Karpas-422 (cell line): ENCODE measurements around the gene MFRP. TPM values are rescaled to one million over a fixed set of nuclear protein-coding genes. Genes with fewer than 3 reads are reported as not detected.
A peak's percentile ranks its signal among the peaks of the same experiment; 100 is the strongest.

Source experiments
- DNase-seq: peaks from one replicate; pipeline ENCODE4 v3.0.0-alpha.2; 2015
- H2AFZ ChIP-seq: fragments of 200-600 bp; sonication (generic); 2 replicates; pipeline ENCODE4 v1.6.1; 2014; ENCODE audit warnings: antibody characterized with exemption, low read length, mixed read lengths
- H3K27ac ChIP-seq: fragments of 200-600 bp; sonication (generic); 2 replicates; pipeline ENCODE4 v1.5.1; 2014; ENCODE audit warnings: mild to moderate bottlenecking, low read length, moderate library complexity
- H3K27me3 ChIP-seq: fragments of 200-600 bp; sonication (generic); 2 replicates; pipeline ENCODE4 v1.6.1; 2014; ENCODE audit warnings: low read length, mixed read lengths
- H3K36me3 ChIP-seq: fragments of 200-600 bp; sonication (generic); 2 replicates; pipeline ENCODE4 v1.6.1; 2014; ENCODE audit warnings: low read length, mixed read lengths; ENCODE audit not compliant: insufficient read depth
- H3K4me1 ChIP-seq: fragments of 200-600 bp; sonication (generic); 2 replicates; pipeline ENCODE4 v1.6.1; 2014; ENCODE audit warnings: mild to moderate bottlenecking, low read length, mixed read lengths
- H3K4me2 ChIP-seq: fragments of 200-600 bp; sonication (generic); 2 replicates; pipeline ENCODE4 v1.6.1; 2014; ENCODE audit warnings: low read length, low read depth, mild to moderate bottlenecking; ENCODE audit not compliant: poor library complexity, severe bottlenecking
- H3K4me3 ChIP-seq: fragments of 200-600 bp; sonication (generic); 2 replicates; pipeline ENCODE4 v1.5.1; 2014; ENCODE audit warnings: mild to moderate bottlenecking, antibody characterized with exemption, low read length, mixed read lengths
- H3K79me2 ChIP-seq: fragments of 200-600 bp; sonication (generic); 2 replicates; pipeline ENCODE4 v1.6.1; 2014; ENCODE audit warnings: mild to moderate bottlenecking, low read length, mixed read lengths
- H3K9ac ChIP-seq: fragments of 200-600 bp; sonication (generic); 2 replicates; pipeline ENCODE4 v1.6.0; 2014; ENCODE audit warnings: low read length
- H3K9me2 ChIP-seq: fragments of 200-600 bp; sonication (generic), shearing (Covaris generic); replicated peaks from 2 replicates; pipeline ENCODE4 v1.6.0; 2014; ENCODE audit warnings: mild to moderate bottlenecking, low read length, moderate library complexity; ENCODE audit not compliant: insufficient read depth
- H3K9me3 ChIP-seq: fragments of 300-700, 200-600 bp; sonication (generic); 2 replicates; pipeline ENCODE4 v1.6.1; 2014; ENCODE audit warnings: low read length, mixed read lengths
- H4K20me1 ChIP-seq: fragments of 200-600 bp; sonication (generic); 2 replicates; pipeline ENCODE4 v1.6.1; 2014; ENCODE audit warnings: mild to moderate bottlenecking, antibody characterized with exemption, low read length, low read depth; ENCODE audit not compliant: insufficient read depth
- total RNA-seq: library from RNA; depleted of rRNA; stranded (reverse); fragments of >200 nt; shearing (Covaris generic); gene quantifications from 2 replicates; pipeline ENCODE4 v1.2.3, GENCODE V29; 2014; ENCODE audit warnings: low replicate concordance

MFRP gene
- total RNA-seq, 1 experiment from 2014 or later: not detected

DNA sequence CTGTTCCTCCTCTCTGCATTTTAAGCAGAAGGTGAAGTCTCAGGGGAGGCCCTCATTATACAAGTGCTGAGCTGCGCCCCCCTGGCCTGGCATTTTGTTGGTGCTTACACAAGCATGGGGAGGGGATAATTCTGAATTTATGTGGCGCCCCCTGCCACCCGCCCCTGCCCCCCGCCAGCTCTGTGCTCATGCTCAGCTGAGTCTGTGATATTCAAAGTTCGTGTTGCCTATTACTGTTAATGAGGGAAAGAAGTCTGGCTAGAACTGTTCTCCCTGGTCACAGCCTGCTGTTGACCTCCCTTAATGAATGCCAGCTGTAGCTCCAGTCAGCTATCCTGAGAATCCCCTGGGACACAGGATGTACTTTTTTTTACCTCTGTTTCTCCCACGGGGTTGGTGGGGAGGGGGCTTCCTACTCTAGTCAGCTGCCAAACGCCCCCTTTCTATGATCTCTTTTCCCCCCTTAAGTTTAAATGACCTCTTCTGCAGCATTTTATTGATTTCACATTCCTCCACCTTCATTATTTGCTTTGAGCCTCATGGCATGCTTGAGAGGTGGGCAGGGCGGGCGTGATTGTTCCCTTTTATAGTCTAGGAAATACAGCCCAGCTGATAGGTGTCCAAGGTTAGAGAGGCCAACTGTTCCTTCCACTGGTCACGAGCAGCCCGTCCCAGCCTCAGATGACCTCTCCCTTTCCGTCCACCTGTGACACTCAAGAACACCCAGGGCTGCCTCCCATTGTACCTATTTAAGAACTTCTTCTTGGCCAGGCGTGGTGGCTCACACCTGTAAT, 22.8 kb upstream of the MFRP start:
- H3K9me3 ChIP-seq: no peaks in the 10 kb centered on the region
- no peaks in the 10 kb centered on the region for H3K27me3 ChIP-seq
- no peaks in the 10 kb centered on the region for H3K9me2 ChIP-seq
- peak overlapping the region; percentile 70 for H3K4me2 ChIP-seq
- peaks cover 4% of the 10 kb centered on the region; the same call in 1 of the 2 replicates for H3K79me2 ChIP-seq
- DNase-seq: no peak
- H3K36me3 ChIP-seq: no peaks in the 10 kb centered on the region
- peak overlapping the region; percentile 51; the same call in 1 of the 2 replicates for H3K4me3 ChIP-seq
- no peaks in the 10 kb centered on the region for H4K20me1 ChIP-seq
- peak overlapping the region; percentile 94 for H3K27ac ChIP-seq
- peaks cover 92% of the 10 kb centered on the region for H3K4me1 ChIP-seq
- peak overlapping the region; percentile 68 for H3K9ac ChIP-seq
- H2AFZ ChIP-seq: no peak overlapping the region

DNA sequence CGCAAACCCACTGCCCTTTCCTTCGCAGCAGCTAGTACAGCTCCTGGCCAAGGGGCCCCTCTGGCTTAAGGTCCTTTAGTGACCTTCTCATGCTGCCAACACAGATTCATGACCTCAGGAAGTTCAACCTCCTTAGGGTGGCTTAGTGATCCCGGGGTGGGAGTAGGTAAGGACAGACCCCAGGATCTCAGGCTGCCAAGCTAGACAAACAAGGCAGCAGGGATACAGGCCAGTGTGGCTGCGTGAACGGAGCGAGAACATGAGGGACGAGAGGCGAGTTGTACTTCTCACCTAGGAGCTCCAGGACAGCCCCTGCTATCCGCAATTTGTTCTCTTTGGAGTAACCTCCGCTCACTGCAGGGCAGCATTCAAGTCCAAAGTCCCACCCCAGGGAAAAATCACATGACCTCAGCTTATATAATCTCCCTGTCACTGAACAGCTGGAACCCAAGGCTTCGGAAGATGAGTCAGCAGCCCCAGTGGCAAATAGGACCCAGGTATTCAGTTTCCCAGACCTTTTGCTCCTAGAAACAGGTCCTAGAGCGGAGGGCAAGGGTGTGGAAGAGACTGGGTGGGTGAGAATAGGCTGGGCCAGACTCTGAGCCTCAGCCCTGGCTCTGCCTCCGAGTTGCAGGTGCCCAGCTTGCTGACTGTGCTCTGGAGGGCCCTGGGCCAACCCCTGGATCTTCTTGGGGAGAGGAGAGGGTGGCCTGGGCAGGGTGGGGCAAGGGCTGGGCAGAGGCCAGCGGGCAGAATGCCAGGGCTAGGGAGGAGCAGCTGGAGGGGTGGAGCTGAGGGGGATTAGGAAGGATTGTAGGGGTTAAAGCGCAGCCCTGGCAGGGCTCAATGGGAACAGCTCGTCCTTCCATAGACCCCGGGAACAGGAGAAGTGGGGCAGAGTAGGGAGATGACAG, 21.9 kb upstream of the MFRP start:
- Histone ChIP-seq H3K79me2 (peaks cover 6% of the 10 kb centered on the region), H3K27ac (peak overlapping the region; percentile 94), H4K20me1 (no peaks in the 10 kb centered on the region), H3K9ac (peak overlapping the region; percentile 68), H3K9me3 (no peaks in the 10 kb centered on the region), H3K4me1 (peaks cover 84% of the 10 kb centered on the region), H3K4me2 (peak overlapping the region; percentile 70), H3K4me3 (peak overlapping the region; percentile 51), H3K36me3 (no peaks in the 10 kb centered on the region), H3K9me2 (no peaks in the 10 kb centered on the region), H2AFZ (no peak overlapping the region), H3K27me3 (no peaks in the 10 kb centered on the region)
- peak; percentile 58 for DNase-seq

DNA sequence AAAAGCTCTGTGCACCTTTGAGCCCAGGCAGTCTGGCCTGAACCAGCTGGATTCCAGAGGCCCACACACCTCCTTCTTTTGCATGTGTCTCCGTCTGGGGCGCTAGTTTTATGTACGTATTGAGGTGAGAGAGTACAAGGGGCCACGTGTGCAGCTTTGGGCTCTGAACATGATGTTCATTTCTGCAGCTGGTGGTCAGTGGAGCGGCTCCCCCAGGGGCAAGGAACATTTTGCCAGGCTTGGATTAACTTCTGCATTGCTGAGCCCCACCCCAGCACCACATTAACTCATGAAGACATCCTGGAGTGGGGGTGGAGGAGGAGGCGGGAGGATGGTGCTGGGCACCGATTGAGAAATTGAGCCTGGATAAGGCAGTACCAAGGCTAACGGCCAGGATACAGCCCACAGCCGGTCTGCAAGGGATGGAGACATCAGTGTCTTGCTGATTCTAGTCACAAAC, 21.2 kb upstream of the MFRP start:
- no peak overlapping the region for H2AFZ ChIP-seq
- H3K36me3 ChIP-seq: no peaks in the 10 kb centered on the region
- no peaks in the 10 kb centered on the region for H3K27me3 ChIP-seq
- no peaks in the 10 kb centered on the region for H3K9me3 ChIP-seq
- no peaks in the 10 kb centered on the region for H4K20me1 ChIP-seq
- H3K79me2 ChIP-seq: peaks cover 13% of the 10 kb centered on the region
- H3K9me2 ChIP-seq: no peaks in the 10 kb centered on the region
- H3K9ac ChIP-seq: peak overlapping the region; percentile 68
- H3K27ac ChIP-seq: peak overlapping the region; percentile 94
- peak overlapping the region; percentile 70 for H3K4me2 ChIP-seq
- DNase-seq: peak; percentile 82
- peaks cover 85% of the 10 kb centered on the region for H3K4me1 ChIP-seq
- peak overlapping the region; percentile 51 for H3K4me3 ChIP-seq

DNA sequence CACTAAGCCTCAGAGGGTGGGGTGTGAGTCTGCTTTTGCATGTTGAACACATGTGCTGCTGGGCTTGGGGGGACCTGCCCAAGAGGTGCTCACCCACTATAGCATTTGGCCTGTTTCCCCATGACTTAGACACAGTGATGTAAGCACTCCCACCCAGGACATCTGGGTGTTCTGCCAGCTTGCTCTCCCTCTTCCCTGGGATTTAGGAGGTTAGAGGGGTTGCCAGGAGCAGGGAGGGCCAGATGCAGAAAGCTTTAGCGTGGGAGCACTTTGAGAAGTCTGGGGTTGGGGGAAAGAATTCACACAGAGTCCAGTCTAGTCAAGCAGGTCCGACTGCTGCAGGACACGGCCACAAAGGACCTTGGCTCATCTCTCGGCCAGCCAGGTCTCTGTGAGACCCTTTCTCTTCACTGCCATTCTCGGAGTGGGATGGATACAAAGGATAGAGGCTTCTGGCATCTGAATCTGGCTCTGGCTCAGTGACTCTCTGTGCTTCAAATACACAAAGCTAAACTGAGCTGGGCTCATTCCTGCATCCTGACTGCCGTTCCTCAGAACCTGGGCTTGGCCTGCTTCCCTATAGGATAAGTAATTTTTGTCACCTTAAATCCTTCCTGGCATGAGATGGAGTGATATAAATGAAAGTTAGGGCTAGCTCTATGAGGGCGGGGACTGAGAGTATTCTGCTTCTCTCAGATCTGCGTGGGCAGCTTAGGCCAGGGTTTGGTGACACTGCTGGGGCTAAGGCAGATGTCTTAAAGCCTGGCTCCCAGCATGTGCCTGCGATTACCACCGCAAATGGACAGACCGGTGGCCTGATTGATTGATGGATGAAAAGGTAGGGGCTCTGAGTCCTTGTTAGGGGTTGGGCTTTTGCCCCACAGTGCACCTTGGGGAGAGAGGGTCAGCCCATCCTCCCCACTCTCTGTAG, 20.4 kb upstream of the MFRP start:
- H3K27ac ChIP-seq: peak overlapping the region; percentile 94
- H4K20me1 ChIP-seq: no peaks in the 10 kb centered on the region
- H3K9ac ChIP-seq: peak overlapping the region; percentile 68
- H3K9me3 ChIP-seq: no peaks in the 10 kb centered on the region
- no peaks in the 10 kb centered on the region for H3K27me3 ChIP-seq
- H3K4me3 ChIP-seq: peak overlapping the region; percentile 51; the same call in 1 of the 2 replicates
- peaks cover 88% of the 10 kb centered on the region for H3K4me1 ChIP-seq
- H3K4me2 ChIP-seq: peak overlapping the region; percentile 70
- no peaks in the 10 kb centered on the region for H3K36me3 ChIP-seq
- peak; percentile 58 for DNase-seq
- peaks cover 18% of the 10 kb centered on the region for H3K79me2 ChIP-seq
- no peak overlapping the region for H2AFZ ChIP-seq
- H3K9me2 ChIP-seq: no peaks in the 10 kb centered on the region

DNA sequence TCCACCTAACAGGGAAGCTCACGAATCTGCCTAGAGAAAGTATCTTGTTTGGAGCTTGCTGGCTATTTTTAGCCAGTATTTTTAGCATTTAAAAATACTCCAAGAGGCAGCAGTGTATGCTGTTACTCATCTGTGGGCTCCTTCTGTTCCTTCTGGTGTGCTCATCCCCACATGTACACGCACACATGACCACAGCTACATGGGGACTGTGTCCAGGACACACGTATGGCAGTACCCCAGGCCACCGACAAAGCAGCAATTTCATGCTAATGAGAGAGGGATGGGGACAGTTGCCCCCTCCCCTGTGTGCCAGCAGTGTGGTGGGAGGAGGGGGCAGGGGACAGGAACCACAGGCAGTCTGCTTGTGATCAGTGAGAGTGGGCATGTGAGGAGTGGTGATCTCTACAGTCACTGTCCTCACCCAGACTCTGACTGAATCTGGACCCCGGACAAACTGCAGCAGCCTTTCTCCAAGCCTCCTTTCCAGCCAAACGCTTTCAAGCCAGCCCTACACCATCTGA, 18.6 kb upstream of the MFRP start:
- peaks cover 88% of the 10 kb centered on the region for H3K4me1 ChIP-seq
- H3K4me3 ChIP-seq: peak overlapping the region; percentile 55

DNA sequence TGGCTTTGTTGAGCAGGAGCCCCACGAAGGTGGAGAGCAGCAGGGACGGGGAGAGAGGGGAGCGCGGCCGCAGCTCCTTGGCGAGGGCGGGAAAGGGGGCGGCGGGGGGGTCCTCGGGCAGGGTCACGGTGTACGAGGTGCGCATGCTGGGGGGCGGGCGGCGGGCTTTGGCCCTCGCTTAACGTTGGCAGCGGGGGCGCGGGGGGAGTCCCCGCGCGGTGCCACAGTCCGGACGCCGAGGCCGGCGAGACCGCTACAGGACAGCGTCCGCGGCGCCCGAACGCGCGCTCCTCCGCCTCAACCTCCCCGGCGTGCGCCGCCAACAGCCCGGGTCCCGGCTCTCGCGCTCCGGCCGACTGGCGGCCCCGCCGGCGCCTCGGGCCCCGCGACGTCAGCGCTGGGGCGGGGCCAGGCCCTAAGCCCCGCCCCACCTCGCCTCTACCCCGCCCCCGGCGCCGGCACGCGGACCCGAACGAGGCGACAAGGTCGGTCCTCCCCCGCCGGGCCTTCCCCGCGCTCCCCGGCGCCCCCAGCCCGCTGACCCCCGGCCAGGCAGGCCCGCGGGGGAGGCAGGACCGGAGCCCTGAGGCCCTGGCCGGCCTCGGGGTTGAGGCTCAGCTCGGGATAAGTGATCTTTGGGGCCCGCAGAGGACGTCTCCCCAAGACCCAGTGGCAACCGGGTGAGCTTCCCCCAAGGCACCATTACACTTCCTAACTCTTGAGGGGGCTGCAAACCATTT, 17.5 kb upstream of the MFRP start:
- no peaks in the 10 kb centered on the region for H3K9me2 ChIP-seq
- peak overlapping the region; percentile 86 for H3K9ac ChIP-seq
- peak; percentile 83 for DNase-seq
- H3K4me3 ChIP-seq: peak overlapping the region; percentile 85
- H3K4me1 ChIP-seq: peaks cover 88% of the 10 kb centered on the region
- H3K79me2 ChIP-seq: peaks cover 20% of the 10 kb centered on the region
- no peaks in the 10 kb centered on the region for H4K20me1 ChIP-seq
- H3K9me3 ChIP-seq: no peaks in the 10 kb centered on the region
- no peaks in the 10 kb centered on the region for H3K27me3 ChIP-seq
- H3K36me3 ChIP-seq: peaks cover 2% of the 10 kb centered on the region
- H2AFZ ChIP-seq: no peak overlapping the region
- H3K27ac ChIP-seq: peak overlapping the region; percentile 98
- peak overlapping the region; percentile 91 for H3K4me2 ChIP-seq

More for the DNA sequence above, 18.6 kb upstream of the MFRP start:
- H3K27ac ChIP-seq: peak overlapping the region; percentile 94
- peak overlapping the region; percentile 72 for H3K9ac ChIP-seq
- no peaks in the 10 kb centered on the region for H4K20me1 ChIP-seq
- H3K27me3 ChIP-seq: no peaks in the 10 kb centered on the region
- peaks cover 25% of the 10 kb centered on the region for H3K79me2 ChIP-seq
- no peak for DNase-seq
- H3K9me2 ChIP-seq: no peaks in the 10 kb centered on the region
- H2AFZ ChIP-seq: no peak overlapping the region
- H3K36me3 ChIP-seq: no peaks in the 10 kb centered on the region
- peak overlapping the region; percentile 66 for H3K4me2 ChIP-seq
- no peaks in the 10 kb centered on the region for H3K9me3 ChIP-seq
